DND-41 (cell line): Measurements from ENCODE around the gene TGFBR2.

Experiments used
- EZH2 ChIP-seq: IDR thresholded peaks from 3 replicates; pipeline ENCODE4 v1.6.1; 2012; ENCODE audit warnings: borderline replicate concordance, low read depth, mild to moderate bottlenecking, moderate library complexity, low read length, inconsistent platforms; ENCODE audit not compliant: severe bottlenecking
- TF ChIP-seq, protein P1 (sequence below): IDR thresholded peaks from 2 replicates; pipeline ENCODE4 v1.5.1; 2012; ENCODE audit warnings: borderline replicate concordance, low read length, moderate library complexity, mild to moderate bottlenecking; ENCODE audit not compliant: poor library complexity, severe bottlenecking; ENCODE audit errors: extremely low read depth

DNA sequence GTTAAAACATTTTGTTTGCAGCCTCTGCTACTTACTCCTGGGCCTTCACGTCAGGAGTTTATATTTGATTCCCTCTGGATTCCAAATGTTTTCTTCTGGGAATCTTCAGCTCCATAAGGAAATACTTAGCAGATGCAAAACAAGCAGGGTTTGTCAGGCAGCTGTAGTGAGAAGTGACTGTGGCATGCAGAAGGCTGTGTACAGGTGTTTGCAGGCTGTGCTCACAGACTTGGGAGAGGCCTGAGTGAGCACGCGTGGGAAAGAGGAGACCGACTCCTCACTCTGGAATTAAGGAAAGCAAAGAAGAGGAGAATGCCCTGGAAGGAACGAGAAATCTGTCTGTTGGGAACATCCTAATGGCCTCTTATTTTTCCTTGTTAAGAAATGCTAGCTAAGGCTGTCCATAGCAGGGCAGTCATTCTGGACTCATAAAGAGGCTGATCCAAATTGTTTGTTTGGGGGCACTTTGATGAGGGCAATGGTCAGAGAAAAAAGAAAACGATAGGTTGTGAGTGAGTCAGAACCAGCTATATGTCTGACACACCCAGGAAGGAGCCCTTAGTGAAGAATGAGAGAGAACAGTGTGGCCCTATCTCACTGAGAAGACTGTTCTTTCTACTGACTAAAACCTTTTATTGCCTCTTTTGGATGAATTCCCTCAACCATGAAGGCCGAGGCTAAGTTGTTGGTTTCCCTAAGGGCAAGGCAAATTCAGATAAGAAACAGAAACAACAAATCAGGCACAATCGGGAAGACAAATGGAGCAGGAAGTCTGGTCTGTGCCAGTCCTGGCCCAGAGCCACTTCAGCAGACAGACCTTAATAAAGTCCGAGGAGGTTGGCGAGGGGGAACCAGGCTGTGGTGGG, 82.6 kb downstream of the TGFBR2 start:
- TF ChIP-seq, protein P1, sequence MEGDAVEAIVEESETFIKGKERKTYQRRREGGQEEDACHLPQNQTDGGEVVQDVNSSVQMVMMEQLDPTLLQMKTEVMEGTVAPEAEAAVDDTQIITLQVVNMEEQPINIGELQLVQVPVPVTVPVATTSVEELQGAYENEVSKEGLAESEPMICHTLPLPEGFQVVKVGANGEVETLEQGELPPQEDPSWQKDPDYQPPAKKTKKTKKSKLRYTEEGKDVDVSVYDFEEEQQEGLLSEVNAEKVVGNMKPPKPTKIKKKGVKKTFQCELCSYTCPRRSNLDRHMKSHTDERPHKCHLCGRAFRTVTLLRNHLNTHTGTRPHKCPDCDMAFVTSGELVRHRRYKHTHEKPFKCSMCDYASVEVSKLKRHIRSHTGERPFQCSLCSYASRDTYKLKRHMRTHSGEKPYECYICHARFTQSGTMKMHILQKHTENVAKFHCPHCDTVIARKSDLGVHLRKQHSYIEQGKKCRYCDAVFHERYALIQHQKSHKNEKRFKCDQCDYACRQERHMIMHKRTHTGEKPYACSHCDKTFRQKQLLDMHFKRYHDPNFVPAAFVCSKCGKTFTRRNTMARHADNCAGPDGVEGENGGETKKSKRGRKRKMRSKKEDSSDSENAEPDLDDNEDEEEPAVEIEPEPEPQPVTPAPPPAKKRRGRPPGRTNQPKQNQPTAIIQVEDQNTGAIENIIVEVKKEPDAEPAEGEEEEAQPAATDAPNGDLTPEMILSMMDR: no peak
- no peak for TF ChIP-seq EZH2
